Measurements from ENCODE around the gene PAIP2.
"Not testable (repeated sequence)": the region's sequence is repeated elsewhere in the genome, so short reads cannot be mapped to it uniquely, and the experiment has no call there.

PAIP2 gene

GRCh38 chr5:139304391-139305324, 37.0 kb upstream of the PAIP2 start:
- TF ChIP-seq, protein P1, sequence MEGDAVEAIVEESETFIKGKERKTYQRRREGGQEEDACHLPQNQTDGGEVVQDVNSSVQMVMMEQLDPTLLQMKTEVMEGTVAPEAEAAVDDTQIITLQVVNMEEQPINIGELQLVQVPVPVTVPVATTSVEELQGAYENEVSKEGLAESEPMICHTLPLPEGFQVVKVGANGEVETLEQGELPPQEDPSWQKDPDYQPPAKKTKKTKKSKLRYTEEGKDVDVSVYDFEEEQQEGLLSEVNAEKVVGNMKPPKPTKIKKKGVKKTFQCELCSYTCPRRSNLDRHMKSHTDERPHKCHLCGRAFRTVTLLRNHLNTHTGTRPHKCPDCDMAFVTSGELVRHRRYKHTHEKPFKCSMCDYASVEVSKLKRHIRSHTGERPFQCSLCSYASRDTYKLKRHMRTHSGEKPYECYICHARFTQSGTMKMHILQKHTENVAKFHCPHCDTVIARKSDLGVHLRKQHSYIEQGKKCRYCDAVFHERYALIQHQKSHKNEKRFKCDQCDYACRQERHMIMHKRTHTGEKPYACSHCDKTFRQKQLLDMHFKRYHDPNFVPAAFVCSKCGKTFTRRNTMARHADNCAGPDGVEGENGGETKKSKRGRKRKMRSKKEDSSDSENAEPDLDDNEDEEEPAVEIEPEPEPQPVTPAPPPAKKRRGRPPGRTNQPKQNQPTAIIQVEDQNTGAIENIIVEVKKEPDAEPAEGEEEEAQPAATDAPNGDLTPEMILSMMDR (IDR thresholded peaks at IDR 0.05; ENCODE audit: extremely low read depth, insufficient read depth, missing control alignments), result no peak
- in situ Hi-C loops (cut with MboI; ENCODE audit: low pct_unique_long_range_greater_than_20kb, low sequenced_read_pairs, unreplicated experiment), result no loop called here

DNA sequence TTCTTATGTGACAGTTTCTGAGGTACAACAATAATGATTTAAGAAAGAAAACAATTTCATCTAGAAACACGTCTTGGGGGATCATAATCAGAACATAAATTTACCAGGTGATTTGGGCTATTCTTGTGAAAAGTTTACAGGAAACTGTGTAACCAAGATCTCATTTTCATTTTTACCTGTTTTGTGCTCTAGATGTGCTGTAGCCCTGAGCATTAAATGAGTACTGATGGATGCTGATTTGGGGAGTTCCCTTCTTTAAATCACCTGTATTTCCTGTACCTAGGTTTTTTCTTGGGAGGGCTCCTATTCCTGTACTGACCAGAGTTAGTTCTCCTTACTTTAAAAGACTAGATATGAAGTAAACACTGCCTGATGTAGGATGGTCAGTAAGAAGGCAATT, 35.5 kb upstream of the PAIP2 start:
- in situ Hi-C loops (cut with MboI; ENCODE audit: low pct_unique_long_range_greater_than_20kb, low sequenced_read_pairs, unreplicated experiment), result no loop called here
- no peak for DNase-seq (ENCODE audit: low spot score)
- TF ChIP-seq, protein P1 (IDR thresholded peaks at IDR 0.05; ENCODE audit: extremely low read depth, insufficient read depth, missing control alignments), result no peak

More at GRCh38 chr5:139304391-139305324, 37.0 kb upstream of the PAIP2 start:
- DNase-seq (ENCODE audit: low spot score), result no peak

GRCh38 chr5:139306628-139307379, 34.9 kb upstream of the PAIP2 start:
- in situ Hi-C loops (cut with MboI; ENCODE audit: low pct_unique_long_range_greater_than_20kb, low sequenced_read_pairs, unreplicated experiment), result no loop called here
- TF ChIP-seq, protein P1 (IDR thresholded peaks at IDR 0.05; ENCODE audit: extremely low read depth, insufficient read depth, missing control alignments), result no peak
- DNase-seq (ENCODE audit: low spot score), result no peak

DNA sequence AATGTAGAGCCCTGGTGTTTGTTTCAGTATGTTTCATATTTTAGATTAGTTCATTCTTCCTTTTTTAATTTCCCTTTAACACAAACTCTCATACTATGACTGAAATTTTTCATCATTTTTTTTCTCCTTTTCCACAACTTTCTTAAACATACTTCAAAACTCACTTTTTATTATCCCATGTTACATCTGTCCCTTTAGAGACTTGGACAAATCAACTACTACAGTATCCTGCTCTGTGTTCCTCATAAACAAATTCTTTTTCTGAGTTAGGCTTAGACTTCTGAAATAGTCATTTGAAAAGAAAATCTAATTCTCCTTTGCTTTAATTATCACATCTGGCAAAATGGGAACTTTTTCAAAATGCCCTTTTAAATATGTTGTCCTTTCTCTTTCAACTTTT, 32.9 kb upstream of the PAIP2 start:
- TF ChIP-seq, protein P1 (IDR thresholded peaks at IDR 0.05; ENCODE audit: extremely low read depth, insufficient read depth, missing control alignments), result no peak
- no peak for DNase-seq (ENCODE audit: low spot score)
- in situ Hi-C loops (cut with MboI; ENCODE audit: low pct_unique_long_range_greater_than_20kb, low sequenced_read_pairs, unreplicated experiment), result no loop called here

DNA sequence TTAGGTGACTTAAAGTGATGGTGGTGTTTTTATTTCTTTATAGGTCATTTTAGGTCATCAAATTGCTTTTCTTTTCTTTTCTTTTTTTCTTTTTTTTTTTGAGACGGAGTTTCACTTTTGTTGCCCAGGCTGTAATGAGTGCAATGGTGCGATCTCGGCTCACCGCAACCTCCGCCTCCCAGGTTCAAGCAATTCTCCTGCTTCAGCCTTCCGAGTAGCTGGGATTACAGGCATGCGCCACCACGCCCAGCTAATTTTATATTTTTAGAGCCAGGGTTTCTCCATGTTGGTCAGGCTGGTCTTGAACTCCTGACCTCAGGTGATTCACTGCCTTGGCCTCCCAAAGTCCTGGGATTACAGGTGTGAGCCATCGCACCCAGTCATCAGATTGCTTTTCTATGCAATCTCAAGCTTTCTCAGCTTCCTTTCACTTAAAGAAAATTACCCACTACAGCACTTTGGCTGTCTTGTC, 30.9 kb upstream of the PAIP2 start:
- in situ Hi-C loops (cut with MboI; ENCODE audit: low pct_unique_long_range_greater_than_20kb, low sequenced_read_pairs, unreplicated experiment); DNase-seq (ENCODE audit: low spot score): not testable (repeated sequence)

- TF ChIP-seq, protein P1 (IDR thresholded peaks at IDR 0.05; ENCODE audit: extremely low read depth, insufficient read depth, missing control alignments), result no peak
- in situ Hi-C loops (cut with MboI; ENCODE audit: low pct_unique_long_range_greater_than_20kb, low sequenced_read_pairs, unreplicated experiment), result no loop called here
- no peak for DNase-seq (ENCODE audit: low spot score)
These were observed 29.6 kb upstream of the PAIP2 start for GRCh38 chr5:139312075-139312474.
